OCI-M1 (cell line): ENCODE results near the gene CD1D.
"Not testable (repeated sequence)": the region's sequence is repeated elsewhere in the genome, so short reads cannot be mapped to it uniquely, and the experiment has no call there.

Source experiments
- DNase-seq: peaks from one replicate; lab custom pipeline; 2025; lab: John Stamatoyannopoulos, UW

The CD1D gene

GRCh38 chr1:158176849-158177699, 3.6 kb upstream of the CD1D start:
- not testable (repeated sequence) for DNase-seq

GRCh38 chr1:158177700-158178450, 2.8 kb upstream of the CD1D start:
- DNase-seq: peak; percentile 33

- no peak for DNase-seq
These were observed 1.2 kb upstream of the CD1D start for GRCh38 chr1:158179301-158180041.

GRCh38 chr1:158181577-158181922, 855 bp downstream of the CD1D start:
- DNase-seq: no peak

- peak; percentile 49 for DNase-seq
These were observed 5.1 kb downstream of the CD1D start for GRCh38 chr1:158185770-158186169.

- no peak for DNase-seq
These were observed 5.5 kb downstream of the CD1D start for GRCh38 chr1:158186180-158186579.

GRCh38 chr1:158188611-158189010, 7.9 kb downstream of the CD1D start:
- no peak for DNase-seq

- no peak for DNase-seq
These were observed 8.9 kb downstream of the CD1D start for GRCh38 chr1:158189624-158190023.

GRCh38 chr1:158191299-158191698, 10.6 kb downstream of the CD1D start:
- no peak for DNase-seq

- no peak for DNase-seq
These were observed 15.8 kb downstream of the CD1D start for GRCh38 chr1:158196461-158196860.

GRCh38 chr1:158199849-158200248, 19.2 kb downstream of the CD1D start:
- DNase-seq: peak; percentile 75

- DNase-seq: peak; percentile 72
These were observed 19.8 kb downstream of the CD1D start for GRCh38 chr1:158200527-158200926.

GRCh38 chr1:158203693-158204457, 23.2 kb downstream of the CD1D start:
- DNase-seq: peak; percentile 87

GRCh38 chr1:158204458-158204827, 23.7 kb downstream of the CD1D start:
- DNase-seq: no peak

- DNase-seq: no peak
These were observed 28.0 kb downstream of the CD1D start for GRCh38 chr1:158208586-158209116.

GRCh38 chr1:158212320-158212719, 31.6 kb downstream of the CD1D start:
- DNase-seq: no peak

- not testable (repeated sequence) for DNase-seq
These were observed 42.8 kb downstream of the CD1D start for GRCh38 chr1:158223445-158223844.

GRCh38 chr1:158227904-158228623, 47.4 kb downstream of the CD1D start:
- DNase-seq: no peak
